Forelimb muscle (tissue), 1 donor: ENCODE data around the gene DAB1. TPM values are rescaled to one million over a fixed set of nuclear protein-coding genes. Genes with fewer than 3 reads are reported as not detected.
"Not testable (repeated sequence)": the region's sequence is repeated elsewhere in the genome, so short reads cannot be mapped to it uniquely, and the experiment has no call there.

Experiments used
- DNase-seq: peaks from one replicate; pipeline ENCODE4 v3.0.0-alpha.2; 2013; ENCODE audit warnings: low read depth
- polyA plus RNA-seq: library from polyadenylated mRNA; unstranded; fragments of 120-200 nt; gene quantifications from one replicate; pipeline ENCODE4 v1.2.1, GENCODE V29; 2013; ENCODE audit not compliant: insufficient read length

The DAB1 gene
- polyA plus RNA-seq, 1 donor: 3.6 TPM

DNA sequence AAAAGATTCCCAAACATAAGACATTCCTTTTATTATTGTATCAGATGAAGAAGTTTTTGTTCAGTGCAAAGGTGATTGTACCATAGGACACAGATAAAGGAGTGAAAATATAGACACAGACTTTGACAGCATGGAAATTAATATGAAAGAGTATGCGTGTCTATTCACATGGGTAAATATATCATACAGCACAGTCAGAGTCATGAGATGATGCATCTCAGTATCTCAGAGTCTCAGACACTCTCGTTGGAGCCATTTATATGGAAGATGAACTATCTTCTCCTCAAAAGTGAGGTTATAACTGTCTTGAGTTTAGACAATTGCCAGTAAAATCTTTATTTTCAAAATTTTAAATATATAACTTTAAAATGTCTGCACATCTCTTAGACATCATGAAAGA, 299.7 kb downstream of the DAB1 start:
- DNase-seq: no peak

DNA sequence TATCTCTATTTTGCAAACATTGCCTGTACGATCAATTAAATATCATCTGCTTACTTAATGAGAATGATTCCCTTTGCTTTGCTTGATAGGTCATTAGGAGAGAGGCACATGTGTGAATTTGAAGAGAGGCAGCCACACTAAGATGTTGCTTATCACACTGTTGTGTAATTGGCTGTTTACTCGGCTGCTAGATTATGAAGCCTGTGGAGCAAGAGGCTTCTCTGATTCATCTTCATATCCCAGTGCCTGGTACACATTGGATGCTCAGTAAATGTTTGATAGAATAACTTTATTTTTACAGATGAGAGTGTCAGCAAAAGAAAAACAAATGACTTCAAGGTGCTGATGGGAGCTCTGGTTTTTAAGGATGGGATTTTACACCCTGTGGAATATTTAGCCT, 301.8 kb downstream of the DAB1 start:
- no peak for DNase-seq

DNA sequence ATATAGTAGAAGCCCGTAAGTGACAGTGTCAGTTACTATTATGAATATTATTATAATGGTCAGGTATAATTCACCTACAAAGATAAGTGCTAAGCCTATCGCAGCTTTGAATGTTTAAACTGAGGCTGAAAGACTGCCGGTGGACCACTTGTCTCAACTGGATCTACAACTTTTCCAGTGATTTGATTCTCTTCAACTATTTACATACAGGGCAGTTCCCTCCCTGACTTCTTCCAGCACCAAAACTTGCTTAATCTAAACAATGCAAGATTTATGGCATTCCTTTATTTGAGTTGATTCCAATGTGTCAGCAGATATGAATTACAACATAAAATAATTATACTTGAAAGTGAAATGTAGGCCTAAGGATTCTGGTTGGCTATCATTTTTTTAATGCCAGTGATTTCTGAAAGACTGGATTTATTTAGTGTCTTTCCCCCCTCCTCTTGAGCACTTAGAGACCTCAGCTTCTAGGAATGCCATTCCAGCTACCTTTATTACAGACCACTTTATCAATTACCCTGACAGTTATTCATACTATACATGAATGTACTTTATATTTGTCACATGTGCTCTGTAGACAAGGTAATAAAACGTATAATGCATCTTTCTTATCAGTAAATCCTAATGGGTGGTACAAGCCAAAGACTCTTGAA, 304.8 kb downstream of the DAB1 start:
- DNase-seq: no peak

DNA sequence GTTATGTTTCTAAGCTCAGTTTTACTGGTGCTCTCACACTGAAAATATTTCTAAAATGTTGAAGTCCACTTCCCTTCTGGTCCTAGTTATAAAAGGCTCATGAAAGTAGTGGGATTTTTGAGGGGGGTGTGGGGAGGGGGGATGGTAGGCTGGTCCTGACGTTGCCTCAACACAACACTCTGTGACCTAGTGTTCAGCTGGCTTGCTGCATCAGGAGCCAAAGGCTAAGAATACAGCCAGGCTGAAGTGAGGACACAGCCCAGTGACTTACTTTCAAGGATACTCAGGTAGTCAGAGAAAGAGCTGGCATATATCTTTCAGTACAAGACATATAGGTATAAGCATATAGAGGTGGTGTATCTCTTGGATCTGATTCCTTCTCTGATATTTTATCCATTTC, 306.1 kb downstream of the DAB1 start:
- DNase-seq: no peak

DNA sequence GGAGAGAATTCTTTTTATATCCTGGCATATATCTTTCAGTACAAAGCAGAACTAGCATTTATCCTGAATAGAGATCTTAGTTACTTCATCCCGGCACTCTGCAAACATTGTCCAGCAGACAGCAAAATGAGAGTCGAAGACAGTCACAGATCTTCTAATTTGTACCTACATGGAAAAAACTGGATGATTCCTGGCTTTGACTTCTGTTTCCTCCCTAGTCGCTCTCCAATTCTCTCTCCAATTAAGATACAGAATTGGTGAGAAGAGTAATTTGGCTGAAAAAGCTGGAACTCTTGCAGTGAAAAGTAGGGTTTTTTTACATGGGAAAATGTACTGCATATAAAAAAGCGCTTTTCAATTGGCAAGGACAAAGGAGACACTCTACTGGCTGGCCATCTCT, 307.0 kb downstream of the DAB1 start:
- no peak for DNase-seq

DNA sequence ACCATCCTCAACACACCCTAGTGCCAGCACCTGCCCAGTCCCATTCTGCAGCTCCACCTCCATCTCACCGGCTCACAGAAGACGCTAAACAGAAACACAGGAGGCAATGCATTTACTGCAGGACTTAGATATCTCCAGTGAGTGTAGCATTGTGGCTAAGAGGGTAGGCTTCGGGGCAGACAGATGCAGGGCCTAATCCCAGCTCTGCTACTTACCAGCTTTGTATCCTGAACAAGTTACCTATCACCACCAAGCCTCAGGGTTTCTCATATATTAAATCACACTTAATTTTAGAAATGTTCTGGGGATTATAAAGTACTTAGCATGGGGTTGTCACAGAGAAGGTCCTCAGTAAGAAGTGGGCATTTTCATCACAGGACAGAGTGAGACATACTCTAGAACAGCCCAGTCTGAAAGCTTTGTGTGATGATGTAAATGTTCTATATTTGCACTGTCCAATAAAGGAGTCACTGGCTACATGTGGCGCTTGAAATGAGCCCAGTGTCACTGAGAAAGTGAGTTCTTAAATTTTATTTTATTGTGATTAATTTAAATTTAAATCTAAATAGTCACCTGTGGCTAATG, 308.7 kb downstream of the DAB1 start:
- no peak for DNase-seq

DNA sequence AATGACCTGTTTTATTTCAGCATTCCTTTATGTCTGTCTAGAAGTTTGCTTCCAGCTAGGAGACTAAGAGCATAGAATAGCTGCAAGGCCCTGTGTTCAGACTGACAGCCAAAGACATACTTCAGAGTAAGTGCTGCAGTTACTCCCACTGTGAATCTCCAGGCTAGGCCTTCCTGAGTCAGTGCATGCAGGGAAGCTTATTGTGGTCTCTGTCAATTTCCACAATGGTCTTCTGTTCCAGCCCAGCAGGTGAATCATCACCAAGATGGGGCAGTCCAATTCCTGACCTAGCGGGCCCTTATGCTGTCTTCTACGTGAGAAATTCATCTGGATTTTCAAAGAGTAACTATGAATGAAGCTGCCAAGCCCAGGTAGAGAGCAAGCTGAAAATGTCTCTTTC, 311.7 kb downstream of the DAB1 start:
- DNase-seq: no peak

DNA sequence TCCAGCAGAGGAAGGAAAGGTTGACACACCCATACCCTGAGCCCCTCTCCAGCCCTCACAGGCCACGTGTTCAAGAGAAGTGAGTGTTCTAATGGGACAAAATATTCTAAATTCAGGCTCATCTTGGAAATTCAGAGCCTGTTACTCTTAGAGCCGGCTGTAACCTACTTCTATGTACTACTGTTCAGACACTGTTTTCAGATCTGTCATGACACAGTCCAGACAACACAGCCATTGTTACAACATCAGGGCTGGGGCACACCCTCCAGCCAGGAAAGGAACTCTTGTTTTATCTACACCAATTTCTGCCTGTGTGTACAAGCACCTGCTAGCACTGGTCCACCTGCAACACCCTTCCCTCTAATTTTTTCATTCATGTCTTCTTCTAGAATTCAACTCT, 312.7 kb downstream of the DAB1 start:
- DNase-seq: no peak

DNA sequence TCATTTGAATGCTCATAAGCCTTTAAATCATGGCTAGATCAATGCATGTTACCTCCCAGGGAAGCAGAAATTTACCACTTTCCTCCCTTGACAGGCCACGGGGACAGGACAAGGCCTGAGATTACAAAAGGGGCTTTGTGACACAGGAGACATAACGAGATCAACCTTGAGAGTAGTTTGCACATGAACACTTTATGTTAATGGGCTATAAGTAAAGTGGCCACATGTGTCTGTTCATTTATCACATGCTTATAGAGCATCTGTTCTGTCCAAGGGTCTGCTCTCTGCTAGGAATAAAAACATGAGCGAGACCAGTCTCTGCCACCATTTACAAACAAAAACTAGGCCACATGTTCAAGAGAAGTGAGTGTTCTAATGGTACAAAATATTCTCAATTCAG, 314.0 kb downstream of the DAB1 start:
- DNase-seq: no peak

DNA sequence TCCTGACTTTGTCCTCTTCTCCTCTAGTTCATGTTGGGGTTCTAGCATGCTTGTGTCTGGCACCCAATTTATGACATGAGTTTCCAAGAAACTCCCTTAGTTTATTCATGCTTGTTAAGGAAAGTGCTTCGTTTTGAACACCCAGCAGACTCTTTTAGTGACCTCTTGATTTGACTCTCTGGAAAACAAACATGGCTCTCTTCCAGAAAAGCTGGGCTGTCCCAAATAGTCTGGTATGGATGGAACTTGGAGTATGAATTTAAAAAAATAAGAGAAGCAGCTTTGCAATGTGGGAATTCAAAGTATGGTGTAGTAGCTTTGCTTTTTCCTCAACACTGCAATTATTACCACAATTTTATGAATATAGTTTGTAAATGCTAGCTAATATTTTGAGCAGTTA, 314.6 kb downstream of the DAB1 start:
- no peak for DNase-seq

DNA sequence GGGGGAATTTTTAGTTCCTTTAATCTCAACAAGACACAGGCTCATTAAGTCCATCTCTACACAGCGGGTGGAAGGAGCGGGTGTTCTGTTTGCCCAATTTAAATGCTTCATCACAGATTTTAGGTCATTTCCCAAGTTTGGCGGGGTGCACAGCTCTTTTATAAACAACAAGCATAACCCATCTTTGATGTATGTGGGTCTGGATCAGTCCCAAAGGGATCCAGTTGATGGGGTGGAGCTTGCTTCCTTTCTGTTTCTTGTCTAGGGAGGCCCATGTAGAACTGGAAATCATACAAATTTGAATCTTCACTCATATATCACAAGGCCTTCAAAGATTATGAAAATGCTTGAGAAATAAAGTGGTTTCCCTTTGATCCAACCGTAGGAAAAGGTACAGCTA, 317.6 kb downstream of the DAB1 start:
- DNase-seq: no peak

DNA sequence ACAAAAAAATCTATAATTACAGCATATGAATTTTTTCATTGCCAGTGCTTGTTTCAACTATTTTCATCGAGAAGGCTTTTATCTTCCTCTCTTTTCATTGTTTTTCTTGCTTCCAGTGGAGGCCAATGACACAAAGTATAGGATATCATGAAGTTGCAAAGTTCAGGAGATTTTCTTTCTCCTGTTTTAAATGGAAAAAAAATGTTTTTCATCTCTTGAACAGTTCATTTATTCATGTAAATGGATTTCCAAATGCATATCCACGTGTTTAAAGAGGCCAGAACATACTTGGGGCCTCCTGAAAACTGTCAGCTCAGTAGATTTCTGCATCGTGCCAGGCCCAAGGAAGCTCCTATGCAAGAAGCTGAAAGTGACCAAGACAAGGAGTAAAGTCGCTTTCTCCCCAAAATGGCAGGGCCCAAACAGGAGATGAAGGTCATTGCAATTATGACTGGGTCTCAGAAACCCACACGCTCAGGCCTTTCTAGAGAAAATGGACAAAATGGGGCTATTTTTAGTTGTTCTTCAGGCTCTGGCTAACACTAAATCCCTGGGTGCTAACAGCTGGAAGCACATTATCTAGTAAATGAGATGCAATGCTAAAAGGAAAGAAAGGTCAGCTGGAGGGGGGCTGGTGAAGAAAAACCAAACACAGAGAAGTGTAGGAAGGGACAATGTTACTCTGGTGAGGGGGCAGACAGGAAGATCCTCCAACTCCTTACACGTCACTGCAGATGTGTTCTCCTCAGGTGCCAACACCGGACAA, 321.1 kb downstream of the DAB1 start:
- DNase-seq: no peak

DNA sequence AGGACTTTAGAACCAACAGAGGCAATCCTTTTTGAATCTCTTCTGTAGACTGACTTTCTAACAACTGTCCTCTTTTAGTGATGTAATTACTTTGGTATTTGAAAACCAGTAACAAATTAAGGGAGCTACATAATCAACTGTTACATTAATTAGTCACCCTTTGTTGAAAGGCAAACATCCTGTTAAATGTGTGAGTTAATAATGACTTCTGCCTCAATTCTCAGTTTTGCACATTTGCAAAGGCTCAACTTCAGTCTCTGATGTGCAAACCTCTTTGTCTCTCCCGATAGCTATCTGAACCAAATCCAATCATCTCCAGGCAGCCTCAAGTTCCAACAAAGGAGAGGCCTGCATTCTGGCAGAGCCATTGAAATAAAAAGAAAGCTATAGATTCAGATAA, 322.7 kb downstream of the DAB1 start:
- no peak for DNase-seq

DNA sequence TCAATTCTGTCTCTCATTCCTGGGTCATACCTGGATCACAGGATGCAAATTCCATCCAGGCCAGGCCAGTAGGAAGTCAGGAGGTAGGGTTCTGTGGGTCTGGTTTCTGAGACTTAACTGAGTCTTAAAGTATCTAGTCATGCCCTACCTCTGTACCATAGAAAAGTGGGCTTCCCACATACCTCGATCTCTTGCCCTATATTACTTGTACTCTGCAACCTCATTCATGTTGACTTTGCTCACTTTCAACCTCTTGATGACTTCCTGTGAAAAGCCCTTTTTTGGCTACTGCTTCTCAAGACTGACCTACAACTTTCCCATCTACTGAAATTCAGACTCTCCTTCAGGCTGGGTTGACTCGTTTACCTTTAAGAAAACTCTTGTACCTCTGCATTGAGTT, 329.1 kb downstream of the DAB1 start:
- DNase-seq: no peak

DNA sequence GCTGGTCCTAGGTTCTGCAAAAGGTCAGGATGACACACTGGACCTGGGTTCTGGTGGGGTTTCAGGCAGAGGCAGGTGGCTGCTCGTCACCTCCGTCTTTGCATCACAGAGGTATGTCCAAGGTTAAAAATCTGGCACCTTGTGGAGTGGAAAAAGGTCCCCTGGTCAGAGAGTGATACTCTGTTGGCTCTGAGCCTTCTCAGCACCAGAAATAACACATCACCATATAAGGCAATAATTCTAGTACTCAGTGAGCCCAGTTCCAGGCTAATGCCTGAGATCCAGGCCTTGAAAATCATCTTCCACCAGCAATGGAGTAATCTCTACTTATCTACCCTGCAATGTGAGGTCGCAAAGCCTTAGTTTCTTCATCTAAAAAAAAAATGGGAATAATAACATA, 330.7 kb downstream of the DAB1 start:
- DNase-seq: no peak

DNA sequence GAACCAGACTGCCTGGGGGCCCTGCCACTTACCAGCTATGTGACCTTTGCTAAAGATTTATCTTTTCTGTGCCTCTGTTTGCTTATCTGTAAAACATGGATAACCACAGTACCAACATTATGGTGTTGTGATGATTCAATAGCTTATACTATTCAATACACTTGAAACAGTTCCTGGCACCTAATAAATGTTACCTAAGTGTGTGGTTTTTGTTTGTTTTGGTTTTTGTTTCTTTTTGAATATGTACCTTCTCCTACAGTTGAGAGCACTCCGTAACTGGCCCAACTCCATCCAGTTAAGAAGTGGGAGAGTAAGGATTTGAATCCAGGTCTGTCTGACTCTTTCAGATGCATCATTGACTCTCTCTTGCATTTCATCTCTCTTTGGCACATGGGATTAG, 332.2 kb downstream of the DAB1 start:
- DNase-seq: no peak

DNA sequence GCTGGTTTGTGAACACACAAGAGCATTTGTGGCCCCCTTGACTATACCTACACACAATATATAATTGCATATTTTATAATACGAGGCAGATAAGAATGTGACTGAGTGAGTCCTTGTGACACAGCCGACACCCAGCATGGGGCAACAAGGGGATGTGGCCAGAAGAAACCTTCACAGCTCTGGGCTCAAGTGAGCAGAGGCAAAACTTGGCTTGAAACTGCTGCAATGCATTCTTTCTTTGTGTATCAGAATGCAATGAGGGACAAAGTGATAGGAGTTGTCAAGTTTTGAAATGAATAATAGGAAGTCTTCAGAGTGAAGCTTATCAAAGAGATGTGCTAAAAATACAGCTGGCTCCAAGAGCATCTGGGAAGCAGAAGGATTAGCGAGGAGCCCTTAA, 334.0 kb downstream of the DAB1 start:
- no peak for DNase-seq

DNA sequence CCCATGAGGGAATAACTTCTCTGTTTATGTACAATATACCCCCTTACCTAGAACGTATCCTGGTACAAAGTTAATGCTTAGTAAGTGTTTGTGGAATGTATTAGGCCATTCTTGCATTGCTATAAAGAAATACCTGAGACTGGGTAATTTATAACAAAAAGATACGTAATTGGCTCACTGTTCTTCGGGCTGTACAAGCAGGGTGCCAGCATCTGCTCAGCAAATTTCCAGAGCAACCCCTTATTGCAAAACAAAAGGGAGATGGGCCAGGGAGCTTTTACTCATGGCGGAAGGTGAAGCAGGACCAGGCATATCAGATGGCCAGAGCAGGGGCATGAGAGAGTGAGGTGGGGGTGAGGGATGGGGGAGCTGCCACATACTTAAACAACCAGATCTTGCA, 334.6 kb downstream of the DAB1 start:
- no peak for DNase-seq

DNA sequence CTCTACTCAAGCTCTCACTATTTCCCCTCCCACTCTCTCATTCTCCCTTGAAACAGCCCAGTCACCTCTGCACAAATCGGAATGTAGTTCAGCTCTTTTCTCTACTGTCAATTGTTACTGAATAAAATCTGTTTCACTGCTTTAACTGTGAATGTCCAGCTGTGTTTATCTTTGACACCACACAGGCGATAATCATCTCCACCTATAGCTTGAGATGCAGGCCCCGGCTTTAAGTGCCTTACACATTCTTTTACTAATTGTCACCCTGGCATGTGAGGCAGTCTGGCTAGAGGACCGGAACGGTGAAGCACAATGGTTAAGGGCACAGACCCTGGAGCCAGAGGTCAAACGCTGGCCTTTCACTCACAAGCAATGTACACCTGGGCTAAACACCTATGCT, 335.2 kb downstream of the DAB1 start:
- no peak for DNase-seq

DNA sequence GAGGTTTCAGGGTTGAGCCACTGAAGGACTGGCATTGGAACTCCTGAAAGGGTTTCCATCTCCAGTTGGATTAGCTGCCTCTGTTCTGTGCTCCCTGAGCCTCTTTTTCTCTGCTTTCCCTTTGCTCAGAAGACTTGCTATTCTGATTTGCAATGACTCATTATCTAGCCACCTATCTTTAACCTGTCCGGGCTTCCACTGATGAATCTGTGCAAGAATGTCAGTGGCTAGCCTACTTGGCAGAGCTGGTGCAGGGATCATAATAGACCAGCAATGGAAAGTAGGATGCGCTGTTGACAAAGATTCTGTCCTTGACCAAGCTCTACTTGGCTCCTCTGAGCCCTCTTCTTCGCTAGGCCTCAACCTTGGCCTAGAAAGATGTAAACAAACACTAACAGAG, 336.2 kb downstream of the DAB1 start:
- DNase-seq: not testable (repeated sequence)

DNA sequence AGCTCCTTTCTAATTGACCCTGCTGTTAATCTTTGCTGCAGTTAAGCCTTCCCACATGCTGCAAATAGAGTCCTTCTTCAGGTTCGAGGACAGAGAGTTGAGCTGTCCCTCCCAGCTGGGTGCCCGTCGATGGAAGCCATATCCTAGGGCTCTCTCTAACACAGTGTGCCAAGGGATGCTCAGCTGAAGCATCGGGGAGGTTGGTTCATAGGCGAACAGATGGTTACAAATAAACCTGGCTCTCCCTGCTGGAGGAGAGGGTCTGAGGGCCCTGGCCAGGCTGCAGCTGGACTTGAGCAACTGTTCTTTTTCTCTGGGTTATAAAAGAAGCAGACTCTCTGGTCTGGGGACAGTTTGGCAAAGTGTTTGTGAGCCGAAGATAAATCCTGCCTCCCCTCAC, 337.7 kb downstream of the DAB1 start:
- DNase-seq: no peak

DNA sequence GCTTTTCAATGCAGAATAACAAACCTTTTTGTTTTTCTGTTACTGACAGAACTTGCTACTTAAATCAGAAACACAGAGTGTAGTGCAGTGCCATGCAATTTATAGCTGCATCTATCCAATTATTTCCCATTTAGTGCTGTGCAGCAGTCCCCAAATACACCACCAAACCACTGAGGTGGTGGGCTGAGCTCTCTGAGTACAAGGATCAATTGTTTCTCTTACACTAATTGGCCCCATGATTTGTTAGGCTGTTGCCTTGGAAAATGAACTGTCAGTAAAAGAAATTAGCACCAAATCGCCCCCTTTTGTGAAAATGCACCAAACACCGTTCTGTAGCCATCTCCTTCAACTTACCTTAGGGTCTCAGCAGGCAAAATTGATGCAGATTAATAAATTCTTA, 339.2 kb downstream of the DAB1 start:
- no peak for DNase-seq

DNA sequence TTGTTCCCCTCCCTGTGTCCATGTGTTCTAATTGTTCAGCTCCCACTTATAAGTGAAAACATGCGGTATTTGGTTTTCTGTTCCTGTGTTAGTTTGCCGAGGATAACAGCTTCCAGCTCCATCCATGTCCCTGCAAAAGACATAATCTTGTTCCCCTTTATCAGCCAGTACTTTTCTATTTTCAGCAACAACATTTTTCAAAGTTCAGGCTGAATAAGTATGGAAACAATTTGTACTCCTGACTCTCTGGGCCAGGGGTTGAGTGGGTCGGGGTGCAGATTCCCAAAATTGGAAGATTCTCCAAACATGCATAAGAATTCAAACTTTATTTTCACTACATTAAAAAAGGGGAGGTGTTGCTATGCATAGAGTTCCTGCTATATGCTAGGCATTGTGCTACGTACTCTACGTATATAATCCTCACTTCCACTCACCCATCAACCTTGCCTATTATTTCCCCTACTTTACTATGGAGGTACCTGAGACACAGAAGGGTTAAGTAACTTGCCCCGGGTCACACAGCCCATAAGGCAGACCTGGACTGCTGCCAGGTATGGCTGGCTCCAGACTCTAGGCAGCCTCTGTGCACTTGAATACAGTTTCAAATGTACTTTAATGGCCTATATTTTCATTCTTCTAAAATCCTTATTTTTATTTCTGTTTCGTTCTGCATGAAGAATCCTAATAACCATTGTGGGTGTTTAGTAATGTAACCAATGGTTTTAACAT, 341.0 kb downstream of the DAB1 start:
- no peak for DNase-seq
